Measurements from ENCODE around the gene LRCH1.

GRCh38 chr13:46521921-46522747 lies 30.8 kb upstream of the LRCH1 start:
- TF ChIP-seq CTCF (IDR thresholded peaks at IDR 0.05; ENCODE audit: borderline replicate concordance, extremely low read depth, low read length, poor library complexity, severe bottlenecking) = no peak
- no peak for TF ChIP-seq EZH2 (IDR thresholded peaks at IDR 0.05; ENCODE audit: borderline replicate concordance, low read depth, low read length, severe bottlenecking)
